ENCODE measurements around the gene MAD1L1.

MAD1L1 gene

DNA sequence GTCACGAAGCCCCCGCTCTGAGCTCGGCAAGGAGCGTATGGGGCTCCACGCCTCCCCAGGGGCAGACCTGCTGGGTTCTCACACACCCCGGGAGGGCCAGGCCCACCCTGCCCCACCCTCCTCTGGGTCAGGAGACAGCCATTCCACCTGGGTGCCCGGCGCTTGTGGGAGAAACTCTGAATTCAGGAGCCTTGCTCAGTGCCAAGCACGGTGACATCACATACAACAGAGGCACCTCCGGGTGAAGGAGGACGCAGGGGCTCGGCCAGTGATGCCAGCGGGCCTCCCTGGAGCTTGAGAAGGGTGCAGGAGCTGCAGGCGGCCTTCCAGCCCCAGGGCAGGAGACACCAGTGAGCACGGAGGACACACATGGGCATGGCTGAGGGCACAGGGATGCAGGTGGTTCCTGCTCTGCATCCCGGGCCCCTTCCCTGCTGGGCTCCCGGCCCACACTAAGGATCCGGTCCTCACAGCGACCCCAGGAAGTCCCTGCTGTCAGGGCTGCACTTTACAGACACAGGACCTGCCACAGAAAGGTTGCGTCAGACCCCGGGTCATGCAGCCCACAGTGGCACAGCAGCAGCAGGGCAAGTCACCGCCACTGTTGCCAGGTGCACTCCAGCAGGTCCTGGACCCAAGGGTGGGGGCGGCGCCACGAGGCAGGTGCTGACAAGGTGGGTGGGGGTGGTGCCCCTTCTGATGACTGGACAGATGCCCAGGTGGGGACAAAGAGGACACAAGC lies 108.0 kb downstream of the MAD1L1 start:
- H3K4me3 ChIP-seq (ENCODE audit: control insufficient read depth, low read depth, low read length), result no peak overlapping the region
- DNase-seq (ENCODE audit: low read depth), result no peak
- TF ChIP-seq, protein P1, sequence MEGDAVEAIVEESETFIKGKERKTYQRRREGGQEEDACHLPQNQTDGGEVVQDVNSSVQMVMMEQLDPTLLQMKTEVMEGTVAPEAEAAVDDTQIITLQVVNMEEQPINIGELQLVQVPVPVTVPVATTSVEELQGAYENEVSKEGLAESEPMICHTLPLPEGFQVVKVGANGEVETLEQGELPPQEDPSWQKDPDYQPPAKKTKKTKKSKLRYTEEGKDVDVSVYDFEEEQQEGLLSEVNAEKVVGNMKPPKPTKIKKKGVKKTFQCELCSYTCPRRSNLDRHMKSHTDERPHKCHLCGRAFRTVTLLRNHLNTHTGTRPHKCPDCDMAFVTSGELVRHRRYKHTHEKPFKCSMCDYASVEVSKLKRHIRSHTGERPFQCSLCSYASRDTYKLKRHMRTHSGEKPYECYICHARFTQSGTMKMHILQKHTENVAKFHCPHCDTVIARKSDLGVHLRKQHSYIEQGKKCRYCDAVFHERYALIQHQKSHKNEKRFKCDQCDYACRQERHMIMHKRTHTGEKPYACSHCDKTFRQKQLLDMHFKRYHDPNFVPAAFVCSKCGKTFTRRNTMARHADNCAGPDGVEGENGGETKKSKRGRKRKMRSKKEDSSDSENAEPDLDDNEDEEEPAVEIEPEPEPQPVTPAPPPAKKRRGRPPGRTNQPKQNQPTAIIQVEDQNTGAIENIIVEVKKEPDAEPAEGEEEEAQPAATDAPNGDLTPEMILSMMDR (conservative IDR thresholded peaks at IDR 0.05; ENCODE audit: control insufficient read depth, insufficient read depth, low read depth, low read length), result no peak

DNA sequence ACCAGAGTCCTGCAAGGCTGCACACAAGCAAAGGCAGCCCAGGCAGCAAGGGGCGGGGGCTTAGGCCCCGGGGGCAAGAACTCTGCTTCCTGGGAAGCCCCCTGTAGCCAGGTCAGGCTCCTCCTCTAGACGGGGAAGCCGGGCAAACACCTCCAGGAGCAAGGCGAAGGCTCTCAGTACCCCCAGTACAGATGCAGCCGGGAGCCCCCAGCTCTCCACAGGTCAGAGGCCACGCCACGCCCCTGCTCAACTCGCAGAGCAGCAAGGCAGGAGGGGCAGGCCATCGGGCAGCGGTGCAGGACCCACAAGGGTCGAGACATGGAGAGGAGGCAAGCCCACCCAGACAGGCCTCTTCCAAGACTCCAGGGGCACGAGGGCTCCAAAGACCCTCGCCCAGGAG lies 108.8 kb downstream of the MAD1L1 start:
- no peak for DNase-seq (ENCODE audit: low read depth)
- TF ChIP-seq, protein P1 (conservative IDR thresholded peaks at IDR 0.05; ENCODE audit: control insufficient read depth, insufficient read depth, low read depth, low read length), result no peak
- no peak overlapping the region for H3K4me3 ChIP-seq (ENCODE audit: control insufficient read depth, low read depth, low read length)

DNA sequence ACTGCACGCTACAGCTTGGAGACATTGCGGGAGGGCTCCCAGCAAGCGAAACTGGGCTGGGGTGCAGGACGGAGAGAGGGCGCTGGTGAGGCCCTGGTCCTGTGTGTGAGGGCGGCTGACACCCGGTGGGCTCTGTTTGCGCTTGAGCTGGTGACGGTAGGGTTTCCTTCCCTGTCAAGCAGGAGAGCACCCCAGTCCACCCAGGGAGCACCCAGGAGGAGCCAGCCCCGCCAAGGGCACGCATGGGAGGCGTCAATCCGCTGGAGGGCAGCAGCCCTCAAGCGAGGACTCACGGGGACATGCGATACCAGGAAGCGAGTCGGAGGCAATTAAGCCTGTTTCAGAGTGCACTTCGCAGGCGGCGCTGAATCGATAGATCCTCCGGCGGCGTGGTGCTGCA lies 109.4 kb downstream of the MAD1L1 start:
- no peak overlapping the region for H3K4me3 ChIP-seq (ENCODE audit: control insufficient read depth, low read depth, low read length)
- TF ChIP-seq, protein P1 (conservative IDR thresholded peaks at IDR 0.05; ENCODE audit: control insufficient read depth, insufficient read depth, low read depth, low read length), result no peak
- DNase-seq (ENCODE audit: low read depth), result no peak

DNA sequence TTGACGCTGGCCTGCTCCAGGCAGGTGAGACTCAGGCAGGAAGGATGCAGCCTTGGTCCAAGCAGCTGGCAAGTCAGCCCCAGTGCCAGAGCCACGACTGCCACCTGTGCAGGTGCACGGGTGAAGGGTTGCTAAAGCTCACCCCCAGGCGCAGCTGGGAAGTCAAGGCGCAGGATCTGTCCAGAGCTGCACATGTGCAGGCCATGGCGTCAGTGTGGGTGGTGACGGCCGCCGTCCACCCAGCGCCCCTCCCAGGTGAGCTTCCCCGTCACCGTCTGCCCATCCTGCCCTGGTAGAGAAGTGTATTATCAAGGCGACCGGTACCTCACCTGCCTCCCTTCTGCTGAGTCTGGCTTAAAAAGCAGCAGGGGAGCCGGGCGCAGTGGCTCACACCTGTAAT lies 110.1 kb downstream of the MAD1L1 start:
- no peak overlapping the region for H3K4me3 ChIP-seq (ENCODE audit: control insufficient read depth, low read depth, low read length)
- no peak for DNase-seq (ENCODE audit: low read depth)
- TF ChIP-seq, protein P1 (conservative IDR thresholded peaks at IDR 0.05; ENCODE audit: control insufficient read depth, insufficient read depth, low read depth, low read length), result no peak

DNA sequence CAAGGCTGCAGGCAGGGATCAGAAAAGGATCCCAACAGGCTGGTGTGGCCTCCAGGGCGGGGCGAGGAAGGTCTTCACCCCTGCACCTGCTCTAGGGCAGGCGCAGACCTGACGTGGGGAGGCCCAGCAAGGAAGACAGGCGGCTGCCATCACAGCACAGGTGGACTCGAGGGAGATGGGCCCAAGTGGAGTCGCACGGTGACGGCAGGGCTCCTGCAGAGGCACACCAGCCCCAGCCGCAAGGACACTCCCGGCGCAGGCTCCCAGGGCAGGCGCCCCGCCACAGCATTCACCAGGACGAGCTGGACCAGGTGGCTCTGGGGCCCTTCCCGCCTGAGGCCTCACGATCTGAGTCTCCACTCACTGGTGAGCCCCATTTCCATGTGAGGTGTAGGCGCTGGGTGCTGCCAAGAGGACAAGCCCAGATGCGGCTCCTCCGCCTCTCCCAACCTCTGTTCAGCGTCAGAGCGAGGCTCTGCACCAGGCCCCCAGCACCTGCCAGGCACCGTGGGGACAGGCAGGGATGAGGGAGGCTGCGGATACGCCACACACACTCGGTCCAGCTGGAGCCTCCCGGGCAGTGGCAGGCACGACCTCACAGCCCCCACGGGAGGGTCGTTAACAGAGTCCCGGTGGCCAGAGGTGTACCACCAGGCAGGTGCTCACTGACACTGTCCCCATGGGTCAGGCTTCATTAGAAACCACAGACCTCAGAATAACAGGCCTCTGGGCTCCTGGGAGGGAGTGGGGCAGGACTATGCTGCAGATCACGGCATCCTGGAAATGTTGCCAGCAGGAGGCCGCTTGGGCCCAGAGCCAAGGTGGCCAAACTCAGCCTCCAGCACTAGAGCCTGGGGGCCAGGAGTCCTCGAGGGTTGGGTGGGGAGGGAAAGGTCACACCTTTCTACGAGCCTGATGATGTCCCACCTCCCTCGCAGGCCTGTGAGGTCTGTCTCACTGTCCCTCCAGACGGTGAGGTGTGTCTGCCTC lies 111.6 kb downstream of the MAD1L1 start:
- TF ChIP-seq, protein P1 (conservative IDR thresholded peaks at IDR 0.05; ENCODE audit: control insufficient read depth, insufficient read depth, low read depth, low read length), result no peak
- H3K4me3 ChIP-seq (ENCODE audit: control insufficient read depth, low read depth, low read length), result no peak overlapping the region
- DNase-seq (ENCODE audit: low read depth), result no peak

DNA sequence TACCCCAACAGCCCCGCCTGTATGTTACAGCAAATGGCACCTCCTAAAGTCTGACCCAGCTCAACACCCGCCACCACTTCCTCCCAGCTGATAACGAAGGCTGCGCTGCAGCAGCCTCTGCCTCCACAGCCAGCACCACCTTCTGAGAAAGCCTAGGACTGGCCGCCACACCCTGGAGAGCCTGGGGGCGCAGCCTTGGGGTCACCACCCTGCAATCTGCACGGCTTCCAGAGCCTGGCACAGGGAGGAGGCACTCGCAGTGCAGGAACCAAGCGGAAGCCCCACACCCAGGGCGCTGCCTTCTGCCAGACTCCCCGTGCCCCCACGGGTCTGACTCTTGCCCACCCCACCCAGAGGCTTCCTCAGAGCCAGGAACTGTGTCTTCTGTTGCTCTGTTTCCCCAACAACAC lies 112.5 kb downstream of the MAD1L1 start:
- TF ChIP-seq, protein P1 (conservative IDR thresholded peaks at IDR 0.05; ENCODE audit: control insufficient read depth, insufficient read depth, low read depth, low read length), result no peak
- no peak for DNase-seq (ENCODE audit: low read depth)
- H3K4me3 ChIP-seq (ENCODE audit: control insufficient read depth, low read depth, low read length), result no peak overlapping the region

All from fibroblast of mammary gland (primary cell).